GM12872 (cell line): ENCODE measurements around the gene SLC35B4.

Source experiments
- CTCF ChIP-seq: IDR thresholded peaks from 3 replicates; pipeline ENCODE4 v1.5.1; 2011; ENCODE audit warnings: low read depth, mild to moderate bottlenecking, low read length, moderate library complexity; ENCODE audit not compliant: insufficient read depth

Gene SLC35B4

GRCh38 chr7:134289423-134289822, 27.3 kb downstream of the SLC35B4 start:
- no peak for TF ChIP-seq CTCF

- TF ChIP-seq CTCF, result no peak
These were observed 28.6 kb downstream of the SLC35B4 start for GRCh38 chr7:134287916-134288659.

- no peak for TF ChIP-seq CTCF
These were observed 31.8 kb downstream of the SLC35B4 start for GRCh38 chr7:134284952-134285351.

- no peak for TF ChIP-seq CTCF
These were observed 32.7 kb downstream of the SLC35B4 start for GRCh38 chr7:134284011-134284410.

- no peak for TF ChIP-seq CTCF
These were observed 36.2 kb downstream of the SLC35B4 start for GRCh38 chr7:134280508-134280907.

- no peak for TF ChIP-seq CTCF
These were observed 36.8 kb downstream of the SLC35B4 start for GRCh38 chr7:134279898-134280297.

- TF ChIP-seq CTCF, result no peak
These were observed 37.4 kb downstream of the SLC35B4 start for GRCh38 chr7:134279336-134279735.
